Measurements from ENCODE around the gene TBL1X. TPM values are rescaled to one million over a fixed set of nuclear protein-coding genes. Genes with fewer than 3 reads are reported as not detected.

TBL1X gene
- total RNA-seq, 1 experiment from 2014 or later, result 31.9 TPM

DNA sequence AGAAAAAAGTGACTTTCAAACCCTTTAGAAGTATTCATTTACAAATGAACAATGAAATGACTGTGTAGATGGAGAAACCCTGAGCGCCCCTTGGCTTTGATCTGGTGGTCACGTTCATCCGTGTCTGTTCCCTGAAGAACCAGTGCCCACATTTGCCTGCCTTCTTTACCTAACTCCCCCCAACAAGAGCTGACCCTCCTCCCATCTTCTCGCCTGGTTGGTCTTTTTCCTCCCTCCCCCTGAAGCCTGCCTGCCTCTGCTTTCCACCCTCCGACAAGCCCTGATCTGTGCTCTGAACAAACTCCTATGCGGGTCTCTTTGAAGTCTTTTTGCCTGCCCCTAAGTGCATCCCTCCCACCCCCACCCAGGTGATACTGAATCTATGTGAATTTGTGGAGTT lies 18.5 kb downstream of the TBL1X start:
- H4K20me1 ChIP-seq (ENCODE audit: low read length), result peaks cover 15% of the 10 kb centered on the region; the same call in 1 of the 2 replicates
- no peak overlapping the region for H3K4me2 ChIP-seq (ENCODE audit: low read length)
- H3K4me1 ChIP-seq (ENCODE audit: insufficient read depth, low read length), result peaks cover 8% of the 10 kb centered on the region; the same call in 1 of the 2 replicates
- ChIA-PET POLR2A (ENCODE audit: unreplicated experiment) (no interaction called here), CTCF (no interaction called here)
- H2AFZ ChIP-seq (ENCODE audit: low read length), result no peak overlapping the region
- no peak overlapping the region for H3K9ac ChIP-seq (ENCODE audit: low read length)
- no peaks in the 10 kb centered on the region for H3K9me3 ChIP-seq (ENCODE audit: low read length)
- H3K27me3 ChIP-seq (ENCODE audit: low read length), result no peaks in the 10 kb centered on the region
- no peaks in the 10 kb centered on the region; the same call in none of the 2 replicates for H3K36me3 ChIP-seq (ENCODE audit: low read depth, low read length)
- BruUV-seq (replicated peaks), result no TSS peak
- ATAC-seq, result no peak
- H3F3A ChIP-seq (ENCODE audit: low read length, unreplicated experiment), result no peaks in the 10 kb centered on the region
- intact Hi-C loops (cut with micrococcal nuclease), result no loop called here
- no peaks in the 10 kb centered on the region for H3K9me2 ChIP-seq (replicated peaks; ENCODE audit: low read length)
- no peak overlapping the region for H3K4me3 ChIP-seq (ENCODE audit: low read length)
- TF ChIP-seq EZH2 (IDR thresholded peaks at IDR 0.05; ENCODE audit: low read length, unreplicated experiment) (no peak), EZH2phosphoT487 (IDR thresholded peaks at IDR 0.05; ENCODE audit: borderline replicate concordance, low read length) (no peak)
- TF ChIP-seq, protein P1, sequence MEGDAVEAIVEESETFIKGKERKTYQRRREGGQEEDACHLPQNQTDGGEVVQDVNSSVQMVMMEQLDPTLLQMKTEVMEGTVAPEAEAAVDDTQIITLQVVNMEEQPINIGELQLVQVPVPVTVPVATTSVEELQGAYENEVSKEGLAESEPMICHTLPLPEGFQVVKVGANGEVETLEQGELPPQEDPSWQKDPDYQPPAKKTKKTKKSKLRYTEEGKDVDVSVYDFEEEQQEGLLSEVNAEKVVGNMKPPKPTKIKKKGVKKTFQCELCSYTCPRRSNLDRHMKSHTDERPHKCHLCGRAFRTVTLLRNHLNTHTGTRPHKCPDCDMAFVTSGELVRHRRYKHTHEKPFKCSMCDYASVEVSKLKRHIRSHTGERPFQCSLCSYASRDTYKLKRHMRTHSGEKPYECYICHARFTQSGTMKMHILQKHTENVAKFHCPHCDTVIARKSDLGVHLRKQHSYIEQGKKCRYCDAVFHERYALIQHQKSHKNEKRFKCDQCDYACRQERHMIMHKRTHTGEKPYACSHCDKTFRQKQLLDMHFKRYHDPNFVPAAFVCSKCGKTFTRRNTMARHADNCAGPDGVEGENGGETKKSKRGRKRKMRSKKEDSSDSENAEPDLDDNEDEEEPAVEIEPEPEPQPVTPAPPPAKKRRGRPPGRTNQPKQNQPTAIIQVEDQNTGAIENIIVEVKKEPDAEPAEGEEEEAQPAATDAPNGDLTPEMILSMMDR (conservative IDR thresholded peaks at IDR 0.05; ENCODE audit: low read depth, low read length), result no peak
- peaks cover 93% of the 10 kb centered on the region for H3K79me2 ChIP-seq (ENCODE audit: low read length)
- no peak overlapping the region for H3K27ac ChIP-seq (ENCODE audit: low read length)
- DNase-seq, result no peak

DNA sequence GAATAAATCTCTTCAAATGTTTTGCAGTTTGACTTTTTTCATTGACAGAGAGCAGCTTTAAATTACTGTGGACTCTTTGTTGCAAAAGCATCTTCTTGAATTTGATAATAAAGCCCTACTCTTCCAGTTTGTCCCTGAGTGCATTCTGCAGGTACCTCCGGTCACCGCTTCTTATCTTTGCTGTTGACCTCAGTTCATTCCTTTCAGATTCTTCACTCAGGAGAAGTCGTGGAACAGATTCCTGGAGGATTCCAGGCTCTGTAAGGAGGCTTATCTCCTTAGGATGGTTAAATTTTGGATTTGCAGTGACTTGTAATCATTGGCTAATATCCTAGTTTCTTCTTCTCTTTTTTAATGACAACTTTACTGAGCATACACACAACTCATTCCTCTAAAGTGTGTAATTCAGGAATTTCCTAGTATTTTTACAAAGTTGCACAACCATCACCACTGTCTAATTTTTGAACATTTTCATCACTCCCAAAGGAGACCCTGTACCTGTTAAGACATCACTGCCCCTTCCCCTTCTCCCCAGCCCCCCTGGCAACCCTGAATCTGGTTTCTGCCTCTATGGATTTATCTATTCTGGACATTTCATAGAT lies 22.0 kb downstream of the TBL1X start:
- Histone ChIP-seq H3K9me3 (ENCODE audit: low read length) (no peaks in the 10 kb centered on the region), H4K20me1 (ENCODE audit: low read length) (peaks cover 15% of the 10 kb centered on the region), H3K9me2 (replicated peaks; ENCODE audit: low read length) (no peaks in the 10 kb centered on the region), H3F3A (ENCODE audit: low read length, unreplicated experiment) (no peaks in the 10 kb centered on the region), H3K36me3 (ENCODE audit: low read depth, low read length) (no peaks in the 10 kb centered on the region; the same call in 1 of the 2 replicates), H3K79me2 (ENCODE audit: low read length) (peaks cover 91% of the 10 kb centered on the region), H3K27ac (ENCODE audit: low read length) (no peak overlapping the region), H3K4me1 (ENCODE audit: insufficient read depth, low read length) (peaks cover 5% of the 10 kb centered on the region; the same call in 1 of the 2 replicates), H3K27me3 (ENCODE audit: low read length) (no peaks in the 10 kb centered on the region), H3K9ac (ENCODE audit: low read length) (no peak overlapping the region), H3K4me2 (ENCODE audit: low read length) (no peak overlapping the region), H3K4me3 (ENCODE audit: low read length) (no peak overlapping the region), H2AFZ (ENCODE audit: low read length) (no peak overlapping the region)
- ATAC-seq, result no peak
- BruUV-seq (replicated peaks), result no TSS peak
- TF ChIP-seq EZH2phosphoT487 (IDR thresholded peaks at IDR 0.05; ENCODE audit: borderline replicate concordance, low read length) (no peak), EZH2 (IDR thresholded peaks at IDR 0.05; ENCODE audit: low read length, unreplicated experiment) (no peak)
- TF ChIP-seq, protein P1 (conservative IDR thresholded peaks at IDR 0.05; ENCODE audit: low read depth, low read length), result no peak
- ChIA-PET POLR2A (ENCODE audit: unreplicated experiment) (no interaction called here), CTCF (no interaction called here)
- no peak for DNase-seq
- intact Hi-C loops (cut with micrococcal nuclease), result no loop called here

DNA sequence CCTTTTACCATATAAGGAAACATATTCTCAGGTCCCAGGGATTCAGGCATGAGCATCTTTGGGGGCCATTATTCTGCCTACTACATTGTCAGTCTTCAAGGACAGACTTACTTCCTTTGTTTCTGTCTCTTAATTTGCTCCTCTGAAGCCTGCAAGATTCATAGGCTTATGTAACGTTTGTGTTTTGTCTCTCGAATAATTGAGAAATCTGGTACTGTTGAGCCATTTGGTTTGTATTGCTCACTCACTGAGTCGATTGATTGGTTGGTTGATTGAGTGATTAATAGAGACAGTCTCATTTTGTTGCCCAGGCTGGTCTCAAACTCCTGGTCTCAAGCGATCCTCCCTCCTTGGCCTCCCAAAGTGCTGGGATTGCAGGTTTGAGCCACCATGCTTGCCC lies 23.7 kb downstream of the TBL1X start:
- intact Hi-C loops (cut with micrococcal nuclease), result no loop called here
- BruUV-seq (replicated peaks), result no TSS peak
- Histone ChIP-seq H4K20me1 (ENCODE audit: low read length) (peaks cover 12% of the 10 kb centered on the region), H3K9ac (ENCODE audit: low read length) (no peak overlapping the region), H2AFZ (ENCODE audit: low read length) (no peak overlapping the region), H3F3A (ENCODE audit: low read length, unreplicated experiment) (no peaks in the 10 kb centered on the region), H3K27me3 (ENCODE audit: low read length) (no peaks in the 10 kb centered on the region), H3K4me1 (ENCODE audit: insufficient read depth, low read length) (no peaks in the 10 kb centered on the region), H3K27ac (ENCODE audit: low read length) (no peak overlapping the region), H3K9me3 (ENCODE audit: low read length) (no peaks in the 10 kb centered on the region), H3K4me3 (ENCODE audit: low read length) (no peak overlapping the region), H3K79me2 (ENCODE audit: low read length) (peaks cover 94% of the 10 kb centered on the region), H3K4me2 (ENCODE audit: low read length) (no peak overlapping the region), H3K36me3 (ENCODE audit: low read depth, low read length) (no peaks in the 10 kb centered on the region; the same call in 1 of the 2 replicates), H3K9me2 (replicated peaks; ENCODE audit: low read length) (no peaks in the 10 kb centered on the region)
- POLR2A ChIA-PET (ENCODE audit: unreplicated experiment), result no interaction called here
- no peak for ATAC-seq
- no peak for DNase-seq
- CTCF ChIA-PET, result no interaction called here
- no peak for TF ChIP-seq EZH2phosphoT487 (IDR thresholded peaks at IDR 0.05; ENCODE audit: borderline replicate concordance, low read length)
- no peak for TF ChIP-seq EZH2 (IDR thresholded peaks at IDR 0.05; ENCODE audit: low read length, unreplicated experiment)
- TF ChIP-seq, protein P1 (conservative IDR thresholded peaks at IDR 0.05; ENCODE audit: low read depth, low read length), result no peak
